ENCODE measurements around the gene TTLL10. TPM values are rescaled to one million over a fixed set of nuclear protein-coding genes. Genes with fewer than 3 reads are reported as not detected.

Gene TTLL10, protein sequence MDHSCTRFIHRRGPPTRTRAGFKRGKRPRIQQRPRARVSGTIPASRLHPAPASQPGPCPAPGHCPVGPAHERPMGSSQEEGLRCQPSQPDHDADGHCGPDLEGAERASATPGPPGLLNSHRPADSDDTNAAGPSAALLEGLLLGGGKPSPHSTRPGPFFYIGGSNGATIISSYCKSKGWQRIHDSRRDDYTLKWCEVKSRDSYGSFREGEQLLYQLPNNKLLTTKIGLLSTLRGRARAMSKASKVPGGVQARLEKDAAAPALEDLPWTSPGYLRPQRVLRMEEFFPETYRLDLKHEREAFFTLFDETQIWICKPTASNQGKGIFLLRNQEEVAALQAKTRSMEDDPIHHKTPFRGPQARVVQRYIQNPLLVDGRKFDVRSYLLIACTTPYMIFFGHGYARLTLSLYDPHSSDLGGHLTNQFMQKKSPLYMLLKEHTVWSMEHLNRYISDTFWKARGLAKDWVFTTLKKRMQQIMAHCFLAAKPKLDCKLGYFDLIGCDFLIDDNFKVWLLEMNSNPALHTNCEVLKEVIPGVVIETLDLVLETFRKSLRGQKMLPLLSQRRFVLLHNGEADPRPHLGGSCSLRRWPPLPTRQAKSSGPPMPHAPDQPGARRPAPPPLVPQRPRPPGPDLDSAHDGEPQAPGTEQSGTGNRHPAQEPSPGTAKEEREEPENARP
- not detected for total RNA-seq

DNA sequence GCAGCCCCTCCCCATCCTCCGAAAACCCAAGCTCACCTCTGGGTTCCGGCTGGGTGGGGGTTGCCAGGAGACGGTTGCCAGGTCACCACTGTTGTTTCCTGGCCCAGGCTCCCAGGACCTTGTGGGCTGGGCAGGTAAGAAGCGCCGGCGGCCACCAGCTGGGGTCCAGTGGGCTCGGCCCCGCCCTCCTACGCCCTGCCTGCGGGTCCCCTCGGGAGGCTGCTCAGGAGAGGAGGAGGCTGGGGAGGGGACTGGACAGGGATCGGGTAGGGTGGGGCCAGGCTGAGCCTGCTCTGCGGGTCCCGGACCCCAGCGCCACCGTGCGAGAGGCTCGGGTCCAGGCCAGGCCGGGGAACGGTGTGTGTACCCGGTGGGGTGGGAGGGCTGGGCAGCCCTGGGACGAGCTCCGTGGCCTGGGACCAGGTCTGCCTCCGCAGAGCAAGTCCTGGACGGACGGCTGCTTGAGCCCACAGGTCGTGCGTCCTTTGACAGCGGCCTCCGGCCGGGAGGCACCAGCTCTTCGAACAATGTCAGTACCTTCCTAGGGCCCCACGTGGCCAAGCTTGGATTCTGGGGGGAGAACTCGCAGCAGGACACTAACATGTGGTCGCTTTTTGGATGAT, at the start of gene TTLL10:
Gene TTLL10 (plus strand): TSS at position 88 of the 623 bp plus-strand sequence. CDS start 5,336 bp downstream, outside the sequence.
- POLR2A ChIA-PET = no interaction called here
- CTCF ChIA-PET = interaction anchor here (0.6 to 1.4 kb wide), 2 partner anchors 34 to 142 kb away, joined by 3 read pairs; no protein-coding TSS in a partner anchor

DNA sequence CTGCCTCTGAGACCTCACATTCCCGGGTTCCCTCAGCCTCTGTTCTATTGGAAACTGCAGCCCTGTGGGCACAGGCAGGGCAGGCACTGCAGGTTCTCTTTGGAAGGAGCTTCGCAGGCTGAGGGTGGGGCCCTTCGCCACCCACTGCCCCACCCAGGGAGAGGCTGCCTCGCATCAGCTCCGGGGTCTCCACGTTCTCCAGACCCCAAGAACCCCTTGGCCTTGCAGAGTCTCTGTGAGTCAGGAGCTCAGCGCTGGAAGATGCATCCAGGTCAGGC, 49.2 kb upstream of the TTLL10 start:
- ChIA-PET POLR2A (no interaction called here), CTCF (interaction anchor here (1.1 to 3.0 kb wide), 3 partner anchors 63 to 91 kb away, joined by 3 to 7 read pairs (median 3); no protein-coding TSS in a partner anchor)

DNA sequence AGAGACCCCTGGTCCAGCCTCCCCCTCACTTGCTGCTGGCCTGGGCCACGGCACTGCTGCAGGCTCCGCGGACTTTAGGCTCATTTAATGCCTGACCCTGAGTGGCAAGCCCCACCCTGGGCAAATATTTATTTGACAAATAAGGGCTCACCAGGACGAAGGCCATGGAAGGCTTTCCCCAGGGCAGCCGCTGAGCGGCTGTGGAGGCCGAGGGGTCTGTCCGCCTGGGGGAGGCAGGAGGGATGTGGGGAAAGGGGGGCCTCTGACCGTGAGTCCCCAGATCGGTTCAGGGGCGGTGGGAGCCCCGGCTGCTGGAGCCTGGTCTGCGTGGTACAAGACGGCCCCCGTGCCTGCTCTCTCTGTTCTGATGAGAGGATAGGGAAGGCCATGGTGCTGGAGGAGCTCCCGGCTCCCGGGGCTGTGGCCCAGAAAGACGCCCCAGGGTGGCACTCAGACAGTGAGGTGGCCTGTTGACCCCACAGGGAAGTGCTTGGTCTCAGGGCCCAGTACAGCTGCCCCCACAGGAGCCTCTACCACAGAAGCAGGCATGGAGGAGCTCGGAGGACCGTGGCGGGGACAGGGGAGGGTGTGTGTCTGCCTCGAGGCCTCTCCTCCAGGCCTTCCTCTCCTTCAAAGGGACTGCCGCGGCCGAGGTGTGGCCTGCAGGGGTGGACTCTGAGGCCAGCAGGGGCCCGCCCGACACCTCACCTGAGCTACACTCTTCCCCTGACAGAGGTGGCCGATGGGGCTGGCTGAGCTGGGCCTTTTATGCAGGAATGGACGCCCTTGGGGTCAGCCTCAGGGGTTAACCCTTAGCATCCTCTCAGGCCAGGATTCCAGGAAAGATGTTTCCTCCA, 48.7 kb upstream of the TTLL10 start:
- POLR2A ChIA-PET = no interaction called here
- CTCF ChIA-PET = interaction anchor here (1.1 to 1.2 kb wide), 2 partner anchors 63 to 92 kb away, joined by 3 read pairs; no protein-coding TSS in a partner anchor

DNA sequence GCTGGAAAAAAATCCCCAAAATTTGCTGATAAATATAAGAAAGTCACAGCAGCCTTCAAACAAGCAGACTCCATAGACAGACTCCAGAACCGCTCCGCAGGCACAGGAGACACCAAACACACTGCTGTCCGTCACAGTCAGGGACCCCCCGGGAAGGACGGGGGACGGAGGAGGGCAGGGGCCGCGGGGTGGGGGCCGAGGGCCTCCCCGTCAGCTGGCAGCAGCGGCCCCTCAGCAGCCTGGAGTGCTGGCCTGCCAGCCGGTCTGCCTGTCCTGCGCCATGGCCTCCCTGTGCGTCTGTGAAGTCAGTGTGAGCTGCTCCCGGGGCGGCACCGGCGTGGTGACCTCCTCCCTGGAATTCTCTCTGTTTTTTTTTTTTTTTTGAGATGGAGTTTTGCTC, 47.7 kb upstream of the TTLL10 start:
- POLR2A ChIA-PET = interaction anchor here (0.7 kb wide), 1 partner anchor 147 kb away, joined by 4 read pairs; the partner anchor contains the start of gene UBE2J2

DNA sequence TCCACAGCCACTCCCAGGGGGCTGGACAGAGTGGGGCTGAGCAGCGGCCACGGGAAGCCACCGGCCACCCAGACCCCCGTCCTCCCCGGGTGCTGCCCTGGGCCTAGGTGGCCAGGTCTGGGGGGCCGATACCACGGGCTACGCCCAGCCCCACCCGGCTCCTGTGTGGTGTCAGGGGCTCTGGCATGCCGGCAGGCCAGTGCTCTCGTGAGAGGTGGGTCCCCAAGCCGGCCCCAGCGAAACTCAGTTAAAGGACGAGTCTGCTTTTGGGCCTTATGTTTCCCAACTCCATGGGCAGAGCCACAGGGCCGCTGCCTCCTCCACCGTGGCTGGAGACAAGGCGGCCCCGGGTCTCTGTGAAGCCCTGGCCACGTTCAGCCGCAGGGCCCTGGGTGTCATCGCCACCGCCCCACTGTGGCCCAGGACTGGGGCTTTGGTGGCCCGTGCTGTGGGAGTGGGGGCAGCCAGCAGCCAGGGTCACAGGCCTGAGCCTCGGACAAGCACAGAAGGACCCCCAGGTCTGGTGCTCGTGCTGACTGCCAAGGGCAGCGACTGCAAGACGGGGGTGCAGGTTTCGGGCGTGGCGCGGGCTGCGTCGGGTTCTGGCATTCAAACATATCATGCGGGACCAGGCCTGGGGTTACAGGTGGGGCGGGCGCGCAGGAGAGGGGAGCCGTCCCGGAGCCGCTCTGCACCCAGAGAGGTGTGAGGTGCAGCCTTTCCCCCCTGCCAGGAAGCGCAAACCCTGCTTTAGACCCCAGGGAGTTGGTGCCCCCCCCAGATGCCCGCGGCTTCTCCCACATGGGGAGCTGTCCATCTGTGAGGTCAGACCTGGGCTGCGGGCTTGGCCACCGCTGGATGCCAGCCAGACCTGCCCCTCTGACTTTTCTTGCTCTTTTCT, 45.9 kb upstream of the TTLL10 start:
- POLR2A ChIA-PET = interaction anchor here (1.2 kb wide), 1 partner anchor 48 kb away, joined by 3 read pairs; no protein-coding TSS in a partner anchor
- CTCF ChIA-PET = no interaction called here

More for the DNA sequence above, 47.7 kb upstream of the TTLL10 start:
- CTCF ChIA-PET = no interaction called here

DNA sequence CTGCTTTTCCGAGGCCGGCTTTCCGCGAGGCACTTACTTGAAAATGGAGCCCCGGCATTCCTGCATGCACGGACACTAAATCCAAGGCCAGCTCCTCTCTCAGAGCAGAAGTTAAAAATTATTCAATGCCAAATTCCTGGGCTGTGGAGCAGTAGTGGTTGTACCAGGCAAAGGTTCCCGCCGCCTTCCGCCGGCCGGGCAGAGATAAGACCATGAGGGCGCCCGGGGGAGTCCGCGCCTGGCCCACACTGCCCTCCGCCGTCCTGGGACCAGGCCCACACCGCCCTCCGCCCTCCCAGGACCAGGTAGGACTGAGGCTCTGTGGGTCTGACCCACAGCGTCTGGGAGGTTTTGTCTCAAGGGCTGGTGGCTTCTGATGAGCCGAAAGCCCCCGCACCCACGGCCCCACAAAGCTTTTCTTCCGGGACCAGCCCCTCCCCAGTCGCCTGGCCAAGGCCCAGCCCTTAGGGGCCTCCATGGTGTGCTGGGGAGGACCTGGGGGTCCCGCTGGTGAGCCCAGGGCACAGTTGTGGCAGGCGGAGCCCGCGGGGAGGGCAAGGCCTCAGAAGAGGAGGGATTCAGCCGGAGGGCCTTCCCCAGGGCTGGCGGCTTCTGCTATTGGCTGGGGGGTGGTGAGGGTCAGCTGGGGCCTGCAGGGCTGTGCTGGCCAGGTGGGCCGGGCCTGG, 45.1 kb upstream of the TTLL10 start:
- CTCF ChIA-PET = no interaction called here

DNA sequence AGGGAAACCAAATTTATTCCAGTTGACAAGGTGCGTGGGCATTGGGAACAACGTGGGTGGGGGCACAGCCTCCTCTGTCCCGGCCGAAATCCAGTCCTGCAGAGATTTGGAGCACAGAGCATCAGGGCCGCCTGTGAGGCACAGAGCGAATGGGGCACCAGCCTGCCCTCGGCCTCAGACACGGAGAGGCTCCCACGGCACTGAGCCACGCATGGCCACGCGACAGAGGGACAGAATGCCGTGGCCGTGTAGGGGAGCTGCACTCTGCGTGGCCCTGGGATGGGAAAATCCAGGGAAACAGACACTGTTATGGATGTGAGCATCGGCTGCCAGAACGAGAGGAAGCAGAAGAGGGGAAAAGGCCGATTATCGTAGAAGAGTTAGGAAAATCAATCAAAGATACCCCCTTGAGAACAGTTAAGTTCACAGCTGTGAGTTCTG, 44.3 kb upstream of the TTLL10 start:
- CTCF ChIA-PET = interaction anchor here (1.0 to 1.3 kb wide), 3 partner anchors 9 to 163 kb away, joined by 3 read pairs; no protein-coding TSS in a partner anchor
- POLR2A ChIA-PET = no interaction called here

More for the DNA sequence above, 45.1 kb upstream of the TTLL10 start:
- POLR2A ChIA-PET = interaction anchor here (1.2 kb wide), 1 partner anchor 49 kb away, joined by 3 read pairs; no protein-coding TSS in a partner anchor

DNA sequence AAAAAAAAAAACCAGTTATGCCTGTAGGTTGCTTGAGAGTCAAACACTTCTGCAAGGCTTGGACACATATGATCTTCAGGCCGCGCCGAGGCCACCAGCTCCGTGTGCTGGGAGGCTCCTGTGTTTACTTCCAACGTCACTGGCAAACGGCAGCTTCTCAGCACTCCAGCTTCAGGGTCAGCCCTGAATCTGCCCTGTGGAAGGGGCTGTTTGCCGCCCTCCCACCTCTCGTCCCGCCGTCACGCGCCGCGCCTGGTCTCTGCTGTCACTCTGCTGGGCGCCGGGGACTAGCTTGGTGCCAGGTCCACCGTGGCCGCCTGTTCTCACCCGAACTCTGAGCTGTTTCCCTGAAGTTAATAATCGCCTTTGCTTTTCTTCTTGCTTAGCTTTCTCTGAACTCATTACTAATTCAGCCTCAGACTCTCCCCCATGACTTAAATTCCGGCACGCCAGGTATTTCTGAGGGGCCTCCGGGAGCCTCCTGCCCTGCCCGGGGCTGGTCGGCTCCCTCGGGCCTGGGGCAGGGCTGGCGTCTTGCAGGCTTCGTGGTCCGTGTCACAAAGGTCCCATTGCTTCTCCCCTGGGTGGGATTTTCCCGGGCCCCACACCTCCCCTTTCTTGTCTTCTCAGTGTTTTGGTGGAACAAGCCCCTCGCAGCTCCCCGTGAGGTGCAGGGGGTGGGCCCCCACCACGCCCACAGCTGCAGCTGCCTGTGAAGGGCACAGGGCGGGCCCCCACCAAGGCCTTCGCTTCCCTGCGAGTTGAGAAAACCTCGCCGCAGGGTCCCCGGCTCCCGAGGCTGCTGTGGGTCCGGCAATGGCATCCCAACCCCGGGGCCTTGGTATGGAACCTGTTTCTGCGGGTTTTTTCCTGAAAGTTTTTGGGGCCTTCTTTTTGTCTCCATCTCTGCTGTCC, 43.2 kb upstream of the TTLL10 start:
- POLR2A ChIA-PET = no interaction called here
- CTCF ChIA-PET = interaction anchor here (1.0 to 1.3 kb wide), 3 partner anchors 10 to 162 kb away, joined by 3 read pairs; no protein-coding TSS in a partner anchor

DNA sequence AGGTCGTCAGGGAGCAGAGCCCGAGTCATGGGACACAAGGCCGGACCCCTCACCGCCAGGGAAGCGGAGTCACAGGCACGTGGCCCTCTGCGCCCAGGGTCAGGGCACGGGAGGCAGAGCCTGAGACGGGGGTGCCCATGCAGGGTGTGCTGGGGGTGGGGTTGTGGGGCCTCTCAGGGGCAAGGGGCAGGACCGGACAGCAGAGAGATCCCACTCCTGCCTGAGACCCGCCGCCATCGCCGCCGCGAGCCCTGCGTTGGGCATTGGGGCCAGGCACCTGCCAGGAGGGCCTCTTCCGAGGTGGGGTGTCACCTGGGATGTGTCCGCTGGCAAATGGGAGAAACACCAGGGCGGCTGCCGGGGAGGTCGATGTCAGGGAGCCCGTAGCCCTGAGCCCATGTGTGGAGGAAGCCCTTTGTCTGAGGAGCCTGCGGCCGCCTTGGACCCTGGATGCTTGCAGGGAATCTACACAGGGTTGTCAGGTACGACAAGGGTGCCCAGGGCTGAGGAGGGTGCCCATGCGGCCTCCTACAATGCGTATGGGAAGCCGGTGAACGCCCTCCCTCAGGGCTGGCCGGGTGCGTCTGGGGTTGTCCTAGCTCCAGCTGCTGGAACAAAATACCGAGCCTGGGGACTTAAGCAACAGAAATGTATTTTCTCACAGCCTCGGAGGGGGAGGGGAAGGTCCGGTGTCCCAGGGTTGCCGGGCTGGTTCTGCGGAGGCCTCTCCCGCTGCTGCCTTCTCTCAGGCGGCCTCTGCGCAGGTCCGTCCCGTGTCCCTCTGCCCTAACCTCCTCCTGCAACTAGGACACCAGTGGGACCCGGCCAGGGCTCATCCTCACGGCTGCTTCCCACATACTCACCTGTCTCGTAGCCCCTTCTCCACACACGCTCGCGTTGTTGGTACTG, 41.4 kb upstream of the TTLL10 start:
- ChIA-PET CTCF (no interaction called here), POLR2A (no interaction called here)

DNA sequence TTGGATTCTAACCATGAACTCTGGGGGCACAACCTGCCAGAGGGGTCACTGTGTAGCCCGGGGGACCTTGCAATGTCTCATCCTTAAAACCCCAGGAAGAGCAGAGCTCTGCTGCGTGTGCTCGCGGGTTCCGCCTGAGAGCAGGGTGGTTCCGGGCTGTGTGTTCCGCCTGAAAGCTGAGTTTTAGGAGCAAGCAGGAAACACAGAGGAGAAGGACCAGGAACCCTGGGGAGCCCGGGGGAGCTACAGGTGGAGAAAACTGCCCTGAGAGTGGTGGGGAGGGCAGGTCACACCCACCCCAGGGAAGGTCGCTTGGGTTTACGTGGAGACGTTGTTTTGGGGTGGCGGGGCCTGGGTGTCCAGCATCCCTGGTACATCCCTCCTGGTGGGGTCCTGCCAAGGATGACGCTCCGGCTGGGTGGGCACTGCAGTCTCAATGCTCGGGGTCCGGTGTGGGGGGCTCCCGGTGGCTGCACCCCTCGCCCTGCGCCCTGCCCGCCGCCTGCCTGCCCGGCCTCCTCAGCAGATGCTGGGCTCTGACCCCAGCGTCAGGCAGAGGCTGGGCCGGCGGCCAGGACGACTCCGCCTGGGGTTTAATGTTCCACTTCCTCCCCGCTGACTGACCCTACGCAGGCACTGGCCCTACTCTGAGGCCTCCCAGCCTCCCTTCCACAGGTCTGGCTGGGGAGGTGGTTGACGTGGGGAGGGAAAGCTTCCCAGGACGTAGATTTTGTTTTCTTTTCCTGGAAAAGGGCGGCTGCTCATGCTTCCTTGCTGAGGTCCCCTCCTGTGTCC, 40.5 kb upstream of the TTLL10 start:
- CTCF ChIA-PET = no interaction called here
- POLR2A ChIA-PET = no interaction called here

DNA sequence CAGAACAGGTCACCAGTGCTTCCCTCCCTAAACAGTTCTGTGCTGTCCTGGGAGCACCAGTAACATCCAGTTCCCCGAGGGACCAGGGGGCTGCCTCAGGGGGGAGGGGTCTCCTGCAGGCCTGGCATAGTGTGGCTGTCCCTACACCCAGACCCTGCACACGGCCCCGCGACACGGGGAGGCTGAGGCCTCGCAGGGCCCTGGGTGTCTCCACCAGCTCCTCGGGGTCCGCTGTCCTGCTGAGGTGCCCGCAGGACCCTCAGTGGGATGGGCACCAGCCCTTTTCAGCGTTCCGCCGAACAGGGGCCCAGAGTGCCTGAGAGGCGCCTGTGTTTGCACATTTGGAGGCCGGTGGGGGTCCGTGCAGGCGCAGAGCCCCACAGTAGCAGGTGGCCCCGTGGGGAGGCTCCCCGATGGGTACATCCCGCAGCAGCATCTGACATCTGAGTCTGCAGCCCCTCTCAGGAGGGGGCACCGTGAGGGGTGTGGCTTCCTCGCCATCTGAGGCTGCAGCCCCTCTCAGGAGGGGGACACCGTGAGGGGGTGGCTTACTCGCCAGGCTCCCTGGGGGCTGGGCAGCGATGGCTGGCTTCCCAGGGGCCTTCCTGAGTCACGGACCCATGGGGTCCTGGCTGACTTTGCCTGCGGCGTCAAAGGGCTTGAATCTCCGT, 39.2 kb upstream of the TTLL10 start:
- POLR2A ChIA-PET = no interaction called here
- CTCF ChIA-PET = no interaction called here

DNA sequence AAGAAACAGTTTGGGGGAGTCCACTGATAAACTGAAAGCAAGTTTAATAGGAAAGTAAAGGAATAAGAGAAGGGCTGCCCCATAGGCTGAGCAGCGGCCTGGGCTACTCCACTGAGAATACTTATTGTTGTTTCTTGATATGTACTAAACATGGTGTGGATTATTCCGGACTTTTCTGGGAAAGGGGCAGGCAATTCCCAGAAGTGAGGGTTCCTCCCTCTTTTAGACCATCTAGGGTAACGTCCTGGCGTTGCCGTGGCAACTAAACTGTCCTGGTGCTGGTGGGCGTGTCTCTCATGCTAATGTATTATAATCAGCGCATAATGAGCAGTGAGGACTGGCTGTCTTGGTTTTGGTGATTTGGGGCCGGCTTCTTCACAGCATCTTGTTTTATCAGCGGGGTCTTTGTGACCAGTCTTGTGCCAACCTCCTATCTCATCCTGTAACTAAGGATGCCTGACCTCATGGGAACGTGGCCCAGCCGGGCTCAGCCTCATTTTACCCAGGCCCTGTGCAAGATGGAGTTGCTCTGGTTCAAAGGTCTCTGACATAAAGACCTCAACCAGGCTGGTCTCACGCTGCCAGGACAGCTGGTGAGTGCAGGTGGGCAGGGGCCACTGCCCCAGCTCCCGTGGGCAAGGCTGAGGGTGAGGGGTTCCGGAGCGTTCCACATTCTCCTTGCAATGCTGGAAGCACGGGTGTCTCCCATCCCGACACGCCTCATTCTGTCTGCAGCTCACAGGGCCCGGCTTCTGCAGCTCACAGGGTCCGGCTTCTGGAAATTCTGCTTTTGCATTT, 38.1 kb upstream of the TTLL10 start:
- ChIA-PET POLR2A (no interaction called here), CTCF (interaction anchor here (2.8 kb wide), 1 partner anchor 13 kb away, joined by 17 read pairs; no protein-coding TSS in a partner anchor)

DNA sequence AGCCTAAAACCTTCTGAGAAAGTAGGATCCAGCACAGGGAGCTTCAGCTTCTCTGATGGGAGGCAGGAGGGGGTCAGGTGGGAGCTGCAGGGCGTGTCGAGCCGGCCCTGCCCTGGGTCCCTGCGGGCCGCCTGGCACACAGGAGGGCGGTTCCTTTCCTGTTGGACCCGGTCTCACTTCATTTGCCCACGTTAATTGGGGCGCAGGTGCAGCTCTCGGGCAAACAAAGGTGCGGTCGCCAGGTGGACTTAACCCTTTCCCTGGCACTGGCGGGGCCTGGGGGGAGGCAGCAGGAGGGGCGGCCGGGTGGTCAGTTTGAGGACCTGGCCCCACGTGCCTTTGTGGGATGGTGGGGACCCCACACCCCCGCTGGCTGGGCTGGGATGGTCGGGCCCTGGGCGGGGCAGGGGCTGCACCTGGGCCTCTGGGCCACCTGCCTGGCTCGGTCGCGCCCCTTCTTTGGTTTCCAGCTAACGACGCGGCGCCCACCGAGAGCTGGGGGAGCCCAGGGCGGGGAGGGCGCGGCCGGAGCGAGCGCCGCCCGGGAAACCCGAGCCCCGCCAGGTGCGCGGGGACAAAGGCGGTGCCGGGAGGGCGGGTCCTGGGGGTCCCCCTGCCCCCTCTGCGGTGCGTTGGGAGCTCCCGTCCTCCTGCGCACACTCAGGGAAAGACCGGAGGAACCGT, 37.0 kb upstream of the TTLL10 start:
- ChIA-PET CTCF (interaction anchor here (2.8 kb wide), 1 partner anchor 14 kb away, joined by 17 read pairs; no protein-coding TSS in a partner anchor), POLR2A (no interaction called here)
